Stimulated activated CD8-positive, alpha-beta memory T cell treated with anti-CD3 and anti-CD28 coated beads, Interleukin-4, amount 100 ng/mL, for 1 hour (primary cell): ENCODE results near the gene AS3MT.
"Not testable (repeated sequence)": the region's sequence is repeated elsewhere in the genome, so short reads cannot be mapped to it uniquely, and the experiment has no call there.

Source experiments
- DNase-seq, 2 donors: peaks; one replicate each; pipeline ENCODE4 v3.0.0-alpha.2; 2020; ENCODE audit warnings: low read depth in 2 of 2, low spot score in 1 of 2

Gene AS3MT, protein sequence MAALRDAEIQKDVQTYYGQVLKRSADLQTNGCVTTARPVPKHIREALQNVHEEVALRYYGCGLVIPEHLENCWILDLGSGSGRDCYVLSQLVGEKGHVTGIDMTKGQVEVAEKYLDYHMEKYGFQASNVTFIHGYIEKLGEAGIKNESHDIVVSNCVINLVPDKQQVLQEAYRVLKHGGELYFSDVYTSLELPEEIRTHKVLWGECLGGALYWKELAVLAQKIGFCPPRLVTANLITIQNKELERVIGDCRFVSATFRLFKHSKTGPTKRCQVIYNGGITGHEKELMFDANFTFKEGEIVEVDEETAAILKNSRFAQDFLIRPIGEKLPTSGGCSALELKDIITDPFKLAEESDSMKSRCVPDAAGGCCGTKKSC

DNA sequence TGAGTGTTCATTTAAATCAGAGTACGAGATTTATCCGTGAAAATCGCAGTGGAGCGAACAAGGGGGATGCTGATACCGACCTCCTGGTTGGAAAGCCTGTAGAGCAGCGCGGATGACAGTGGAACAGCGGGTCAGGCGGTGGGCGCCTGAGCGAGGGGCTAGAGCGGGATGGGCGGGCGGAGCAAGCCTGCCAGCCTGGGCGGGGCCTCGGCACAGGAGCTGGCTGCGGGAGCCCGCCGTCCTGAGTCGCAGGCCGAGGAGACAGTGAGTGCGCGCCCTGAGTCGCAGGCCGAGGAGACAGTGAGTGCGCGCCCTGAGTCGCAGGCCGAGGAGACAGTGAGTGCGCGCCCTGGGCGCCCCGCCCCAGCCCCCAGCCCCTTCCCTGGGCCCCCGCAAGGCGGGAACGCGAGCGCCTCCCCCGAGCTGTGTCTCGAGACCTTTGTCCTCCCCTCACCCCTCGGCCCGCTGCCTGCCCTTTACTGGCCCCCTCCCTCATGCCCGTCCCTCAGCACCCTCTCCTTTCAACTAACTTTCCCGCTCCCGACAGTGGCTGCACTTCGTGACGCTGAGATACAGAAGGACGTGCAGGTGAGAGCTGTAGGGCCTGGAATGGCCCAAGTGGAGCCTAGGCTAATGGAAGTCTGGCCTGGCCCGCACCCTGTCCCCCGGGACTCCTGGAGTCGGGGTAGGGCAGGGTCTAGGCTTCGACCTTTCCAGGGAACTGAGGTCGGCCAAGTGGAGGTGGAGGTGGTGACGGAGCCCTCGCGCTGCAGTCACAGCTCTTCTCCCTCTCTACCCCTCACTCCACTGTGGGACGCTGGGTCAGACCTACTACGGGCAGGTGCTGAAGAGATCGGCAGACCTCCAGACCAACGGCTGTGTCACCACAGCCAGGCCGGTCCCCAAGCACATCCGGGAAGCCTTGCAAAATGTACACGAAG, at the start of gene AS3MT:
AS3MT (plus strand) TSS at position 213 of the 941 bp plus-strand sequence; CDS start at position 336, 123 bp downstream.
- no peak for DNase-seq

GRCh38 chr10:102820008-102820407, 49.3 kb upstream of the AS3MT start:
- not testable (repeated sequence) for DNase-seq

GRCh38 chr10:102822222-102822621, 47.0 kb upstream of the AS3MT start:
- no peak for DNase-seq

GRCh38 chr10:102824664-102825063, 44.6 kb upstream of the AS3MT start:
- no peak for DNase-seq

DNA sequence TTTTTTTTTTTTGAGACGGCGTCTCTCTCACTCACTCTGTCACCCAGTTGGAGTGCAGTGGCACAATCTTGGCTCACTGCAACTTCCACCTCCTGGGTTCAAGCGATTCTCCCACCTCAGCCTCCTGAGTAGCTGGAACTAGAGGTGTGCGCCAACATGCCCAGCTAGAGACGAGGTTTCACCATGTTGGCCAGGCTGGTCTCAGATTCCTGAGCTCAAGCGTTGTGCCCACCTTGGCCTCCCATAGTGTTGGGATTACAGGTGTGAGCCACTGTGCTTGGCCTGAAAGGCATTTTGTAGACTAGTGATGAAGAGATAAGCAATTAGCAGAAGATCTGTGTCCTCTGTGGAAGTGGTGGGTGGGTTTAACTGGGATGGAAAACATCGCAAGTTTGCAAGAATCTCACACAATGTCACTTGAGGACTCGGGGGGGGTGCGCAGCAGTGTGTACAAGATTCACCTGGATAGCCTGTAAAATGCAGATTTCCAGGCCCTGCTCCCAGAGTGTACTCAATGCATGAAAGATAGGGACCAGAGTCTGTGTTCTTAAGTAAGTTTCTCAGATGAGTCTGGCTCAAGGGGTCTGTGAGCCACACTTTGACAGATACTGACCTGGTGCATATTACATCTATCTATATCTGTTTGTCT, 43.0 kb upstream of the AS3MT start:
- no peak for DNase-seq

DNA sequence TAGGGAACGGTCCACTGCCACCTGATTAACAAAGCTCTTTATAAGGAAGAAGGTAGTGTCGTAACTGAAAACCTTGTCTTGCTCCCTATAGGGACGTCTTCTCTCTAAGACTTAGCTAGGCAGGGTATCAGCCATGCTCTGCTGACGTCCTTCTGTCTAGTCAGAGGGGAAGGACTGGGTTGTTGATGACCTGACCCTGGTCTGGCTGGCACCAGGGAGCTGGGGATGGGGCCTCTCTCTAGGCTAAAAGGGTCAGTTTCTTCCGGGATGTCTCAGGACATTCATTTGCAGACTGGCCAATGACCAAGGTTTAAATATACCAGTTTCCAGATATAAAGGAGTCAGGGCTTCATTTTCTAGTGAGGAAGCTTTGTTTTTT, 41.7 kb upstream of the AS3MT start:
- DNase-seq = no peak

- DNase-seq = no peak
Observed at GRCh38 chr10:102831322-102832071, 37.8 kb upstream of the AS3MT start.

DNA sequence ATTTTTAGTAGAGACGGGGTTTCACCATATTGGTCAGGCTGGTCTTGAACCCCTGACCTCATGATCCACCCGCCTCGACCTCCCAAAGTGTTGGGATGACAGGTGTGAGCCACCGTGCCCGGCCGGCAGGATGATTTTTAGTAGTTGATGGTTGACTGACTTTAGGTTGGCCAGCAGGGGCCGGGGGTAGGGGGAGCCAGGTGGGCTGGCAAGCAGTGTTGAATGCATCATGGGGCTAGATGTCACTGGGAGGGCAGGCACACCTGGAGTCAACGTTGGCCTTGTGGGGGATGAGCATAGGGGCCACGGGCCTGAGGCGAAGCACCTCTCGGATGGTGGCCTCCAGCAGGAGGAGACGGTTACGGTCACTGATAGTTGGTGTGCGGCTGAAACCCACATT, 37.0 kb upstream of the AS3MT start:
- no peak for DNase-seq

DNA sequence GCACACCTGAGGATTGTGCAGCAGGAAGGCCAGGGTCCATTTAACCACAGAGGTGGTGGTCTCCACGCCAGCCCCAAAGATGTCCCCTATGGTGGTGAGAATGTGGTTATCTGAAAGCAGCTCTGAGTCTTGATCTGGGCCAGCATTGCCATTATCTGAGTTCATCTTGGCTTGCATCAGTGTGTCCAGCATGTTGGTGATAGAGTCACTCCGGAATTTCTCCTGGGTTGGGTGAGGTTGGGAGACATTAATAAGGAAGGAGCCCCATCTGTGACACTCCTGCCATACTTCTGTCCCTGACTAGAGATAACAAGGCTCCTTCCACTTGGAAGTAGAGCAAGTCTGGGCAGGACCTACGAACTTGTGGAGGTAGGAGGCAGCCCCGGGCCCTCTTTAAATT, 36.3 kb upstream of the AS3MT start:
- no peak for DNase-seq

DNA sequence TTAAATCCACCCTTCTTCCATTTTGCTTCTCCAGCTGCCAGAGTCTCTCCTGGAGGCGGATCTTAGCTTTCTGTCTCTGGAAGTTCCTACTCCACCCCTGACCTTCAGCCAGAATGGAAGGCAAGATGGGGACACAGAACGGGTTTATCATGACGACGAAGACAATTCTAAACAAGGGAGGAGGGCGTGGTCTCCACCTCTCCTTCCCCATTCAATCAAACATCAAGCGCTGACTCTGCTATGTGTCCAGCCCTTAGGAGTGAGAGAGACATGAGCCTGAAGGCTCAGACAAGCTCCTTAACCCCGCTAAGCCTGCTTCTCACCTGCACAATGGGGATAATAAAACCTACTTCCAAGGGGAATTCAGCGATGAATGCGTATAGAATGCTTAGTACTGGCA, 35.1 kb upstream of the AS3MT start:
- no peak for DNase-seq

- peak; percentile 53 to 57 for DNase-seq
Observed at GRCh38 chr10:102835007-102835482, 34.2 kb upstream of the AS3MT start.

DNA sequence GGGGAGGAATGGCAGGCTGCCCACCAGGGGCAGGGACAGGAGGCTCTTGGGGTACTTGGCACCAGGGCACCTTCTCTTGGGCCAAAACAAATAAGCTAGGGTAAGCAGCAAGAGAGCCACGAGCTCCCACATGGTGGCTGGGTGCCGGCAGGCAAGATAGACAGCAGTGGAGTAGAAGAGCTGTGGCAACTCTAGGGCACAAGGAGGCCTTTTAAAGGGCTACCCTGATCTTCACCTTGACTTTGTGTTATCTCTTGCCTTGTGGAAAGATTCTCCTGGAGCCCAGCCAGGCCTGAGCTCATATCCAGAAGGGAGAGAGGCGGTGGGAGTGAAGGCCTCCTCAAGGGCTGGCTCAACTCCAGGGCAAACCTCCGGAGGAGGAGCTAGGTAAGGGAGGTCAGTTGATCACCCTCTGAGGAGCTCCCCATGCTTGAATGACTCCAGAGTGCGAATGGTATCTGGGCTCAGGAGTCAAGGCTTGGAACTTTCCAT, 32.0 kb upstream of the AS3MT start, which contains the start of gene CYP17A1:
CYP17A1 (minus strand) TSS at position 184 of the 492 bp plus-strand sequence; CDS start at position 132, 52 bp downstream.
- DNase-seq = no peak

DNA sequence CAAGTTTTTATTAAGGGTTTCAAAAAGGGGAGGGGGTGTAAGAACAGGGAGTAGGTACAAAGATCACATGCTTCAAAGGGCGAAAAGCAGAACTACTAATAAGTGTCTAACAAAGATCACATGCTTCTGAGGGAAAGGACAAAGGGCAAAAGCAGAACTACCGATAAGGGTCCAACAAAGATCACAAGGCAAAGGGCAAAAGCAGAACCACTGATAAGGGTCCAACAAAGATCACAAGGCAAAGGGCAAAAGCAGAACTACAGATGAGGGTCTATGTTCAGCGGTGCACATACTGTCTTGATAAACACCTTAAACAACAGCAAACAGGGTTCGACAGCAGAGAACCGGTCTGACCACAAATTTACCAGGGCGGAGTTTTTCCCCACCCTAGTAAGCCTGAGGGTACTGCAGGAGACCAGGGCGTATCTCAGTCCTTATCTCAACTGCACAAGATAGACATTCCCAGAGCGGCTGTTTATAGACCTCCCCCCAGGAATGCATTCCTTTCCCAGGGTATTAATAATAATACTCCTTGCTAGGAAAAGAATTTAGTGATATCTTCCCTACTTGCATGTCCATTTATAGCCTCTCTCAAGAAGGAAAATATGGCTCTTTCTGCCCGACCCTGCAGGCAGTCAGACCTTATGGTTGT, 30.9 kb upstream of the AS3MT start:
- DNase-seq = not testable (repeated sequence)

- DNase-seq = no peak
Observed at GRCh38 chr10:102841827-102842345, 27.4 kb upstream of the AS3MT start.

- not testable (repeated sequence) for DNase-seq
Observed at GRCh38 chr10:102843139-102843538, 26.1 kb upstream of the AS3MT start.

GRCh38 chr10:102844190-102844776, 25.0 kb upstream of the AS3MT start:
- DNase-seq = not testable (repeated sequence)

- no peak for DNase-seq
Observed at GRCh38 chr10:102845352-102845902, 23.8 kb upstream of the AS3MT start.

GRCh38 chr10:102850025-102850518, 19.2 kb upstream of the AS3MT start:
- no peak for DNase-seq

- DNase-seq = not testable (repeated sequence)
Observed at GRCh38 chr10:102853237-102853636, 16.0 kb upstream of the AS3MT start.
